OCI-LY3 (cell line): ENCODE data around the gene ERAS.

Experiments
- H2AFZ ChIP-seq: fragments of 200-600, 300-600 bp; shearing (Covaris generic); 2 replicates; pipeline ENCODE4 v1.6.0; 2014; ENCODE audit warnings: antibody characterized with exemption, low read depth, low read length
- H3K27ac ChIP-seq: fragments of 200-600, 300-600 bp; sonication (generic); 2 replicates; pipeline ENCODE4 v1.5.1; 2014; ENCODE audit warnings: mild to moderate bottlenecking, low read length, moderate library complexity, mixed read lengths
- H3K27me3 ChIP-seq: fragments of 200-600, 300-600 bp; sonication (generic); 2 replicates; pipeline ENCODE4 v1.6.1; 2014; ENCODE audit warnings: low read depth, low read length, mixed read lengths
- H3K36me3 ChIP-seq: fragments of 200-600, 300-600 bp; sonication (generic); replicated peaks from 2 replicates; pipeline ENCODE3; 2014; ENCODE audit warnings: low read depth, low read length, mixed read lengths
- H3K4me1 ChIP-seq: fragments of 300-600, 200-600 bp; sonication (generic); 2 replicates; pipeline ENCODE4 v1.6.1; 2014; ENCODE audit warnings: low read length, mixed read lengths
- H3K4me2 ChIP-seq: fragments of 200-600, 300-600 bp; sonication (generic); 2 replicates; pipeline ENCODE4 v1.6.1; 2014; ENCODE audit warnings: low read length, mixed read lengths
- H3K4me3 ChIP-seq: fragments of 300-600, 200-600 bp; sonication (generic); 2 replicates; pipeline ENCODE4 v1.5.1; 2014; ENCODE audit warnings: antibody characterized with exemption, mild to moderate bottlenecking, low read length, moderate library complexity
- H3K79me2 ChIP-seq: fragments of 300-600, 200-600 bp; shearing (Covaris generic); 2 replicates; pipeline ENCODE4 v1.6.1; 2014; ENCODE audit warnings: mild to moderate bottlenecking, low read length, mixed read lengths
- H3K9ac ChIP-seq: fragments of 300-600, 200-600 bp; shearing (Covaris generic); 2 replicates; pipeline ENCODE4 v1.6.0; 2014; ENCODE audit warnings: mild to moderate bottlenecking, low read length, moderate library complexity
- H3K9me3 ChIP-seq: fragments of 200-600, 300-600 bp; shearing (Covaris generic); 2 replicates; pipeline ENCODE4 v1.6.1; 2014; ENCODE audit warnings: low read length, mixed read lengths; ENCODE audit not compliant: insufficient read depth
- H4K20me1 ChIP-seq: fragments of 200-600, 300-600 bp; sonication (generic); 2 replicates; pipeline ENCODE4 v1.6.1; 2016; ENCODE audit warnings: low read length, mixed read lengths; ENCODE audit not compliant: insufficient read depth
- EZH2phosphoT487 ChIP-seq: fragments of 200-600 bp; shearing (Covaris generic); IDR thresholded peaks from 2 replicates; pipeline ENCODE4 v1.6.1; 2018; ENCODE audit warnings: antibody characterized with exemption, mixed run types, low read depth
- TF ChIP-seq, protein P1 (sequence below): fragments of 200-600, 300-600 bp; sonication (generic); IDR thresholded peaks from 2 replicates; pipeline ENCODE4 v1.5.1; 2014; ENCODE audit warnings: antibody characterized with exemption, low read length, low read depth

The ERAS gene

DNA sequence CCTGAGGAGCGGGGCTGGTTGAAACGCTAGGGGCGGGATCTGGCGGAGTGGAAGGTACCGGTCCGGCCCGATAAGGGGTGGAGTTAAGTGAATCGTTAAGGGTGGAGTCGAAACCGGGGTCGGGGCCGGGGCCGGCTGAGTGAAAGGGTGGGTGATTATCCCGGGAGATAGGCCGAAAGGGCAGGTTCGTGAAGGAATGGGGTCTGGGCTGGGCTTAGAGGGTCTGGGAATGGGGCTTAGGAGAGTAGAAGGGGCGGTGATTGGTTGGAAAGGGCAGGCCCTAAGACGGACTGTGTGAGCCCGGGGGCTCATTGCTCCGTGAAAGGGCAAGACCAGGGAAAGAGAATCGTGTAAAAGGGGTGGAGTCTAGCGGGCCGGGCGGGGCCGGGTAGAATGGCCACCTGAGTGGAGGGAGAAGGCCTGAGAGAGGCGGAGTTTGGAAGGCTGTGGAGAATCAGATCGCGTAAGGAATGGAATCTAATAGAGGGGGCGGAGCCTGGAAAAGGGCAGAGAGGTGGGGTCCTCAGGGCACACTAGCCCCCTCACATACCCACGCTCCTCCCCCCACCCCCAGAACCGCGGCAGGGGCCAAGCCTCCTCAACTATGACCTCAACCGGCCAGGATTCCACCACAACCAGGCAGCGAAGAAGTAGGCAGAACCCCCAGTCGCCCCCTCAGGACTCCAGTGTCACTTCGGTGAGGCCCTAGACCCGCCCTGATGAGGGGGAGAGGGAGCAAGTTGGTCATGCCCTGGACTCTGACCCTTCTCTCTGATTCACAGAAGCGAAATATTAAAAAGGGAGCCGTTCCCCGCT lies 24.0 kb upstream of the ERAS start:
- H3K4me1 ChIP-seq, result peaks cover 11% of the 10 kb centered on the region
- H2AFZ ChIP-seq, result peak overlapping the region; percentile 63; the same call in 1 of the 2 replicates
- H3K27ac ChIP-seq, result peak overlapping the region; percentile 92
- H3K36me3 ChIP-seq, result no peaks in the 10 kb centered on the region
- H3K27me3 ChIP-seq, result no peaks in the 10 kb centered on the region
- H3K79me2 ChIP-seq, result peaks cover 9% of the 10 kb centered on the region; the same call in 1 of the 2 replicates
- peak overlapping the region; percentile 89 for H3K4me3 ChIP-seq
- H3K9ac ChIP-seq, result peak overlapping the region; percentile 98
- no peaks in the 10 kb centered on the region for H4K20me1 ChIP-seq
- TF ChIP-seq, protein P1, sequence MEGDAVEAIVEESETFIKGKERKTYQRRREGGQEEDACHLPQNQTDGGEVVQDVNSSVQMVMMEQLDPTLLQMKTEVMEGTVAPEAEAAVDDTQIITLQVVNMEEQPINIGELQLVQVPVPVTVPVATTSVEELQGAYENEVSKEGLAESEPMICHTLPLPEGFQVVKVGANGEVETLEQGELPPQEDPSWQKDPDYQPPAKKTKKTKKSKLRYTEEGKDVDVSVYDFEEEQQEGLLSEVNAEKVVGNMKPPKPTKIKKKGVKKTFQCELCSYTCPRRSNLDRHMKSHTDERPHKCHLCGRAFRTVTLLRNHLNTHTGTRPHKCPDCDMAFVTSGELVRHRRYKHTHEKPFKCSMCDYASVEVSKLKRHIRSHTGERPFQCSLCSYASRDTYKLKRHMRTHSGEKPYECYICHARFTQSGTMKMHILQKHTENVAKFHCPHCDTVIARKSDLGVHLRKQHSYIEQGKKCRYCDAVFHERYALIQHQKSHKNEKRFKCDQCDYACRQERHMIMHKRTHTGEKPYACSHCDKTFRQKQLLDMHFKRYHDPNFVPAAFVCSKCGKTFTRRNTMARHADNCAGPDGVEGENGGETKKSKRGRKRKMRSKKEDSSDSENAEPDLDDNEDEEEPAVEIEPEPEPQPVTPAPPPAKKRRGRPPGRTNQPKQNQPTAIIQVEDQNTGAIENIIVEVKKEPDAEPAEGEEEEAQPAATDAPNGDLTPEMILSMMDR, result no peak
- TF ChIP-seq EZH2phosphoT487, result no peak
- no peaks in the 10 kb centered on the region for H3K9me3 ChIP-seq
- peak overlapping the region; percentile 80 for H3K4me2 ChIP-seq

DNA sequence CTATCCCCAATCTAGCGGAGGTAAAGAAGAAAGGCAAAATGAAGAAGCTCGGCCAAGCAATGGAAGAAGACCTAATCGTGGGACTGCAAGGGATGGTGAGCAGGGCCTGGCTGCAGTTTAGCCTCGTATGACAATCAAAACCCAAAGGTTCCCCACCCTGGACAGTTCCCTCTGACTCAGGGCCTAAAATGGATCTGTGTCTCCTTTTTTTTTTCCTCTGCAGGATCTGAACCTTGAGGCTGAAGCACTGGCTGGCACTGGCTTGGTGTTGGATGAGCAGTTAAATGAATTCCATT lies 23.5 kb upstream of the ERAS start:
- no peaks in the 10 kb centered on the region for H3K9me3 ChIP-seq
- peaks cover 11% of the 10 kb centered on the region for H3K4me1 ChIP-seq
- H3K4me2 ChIP-seq, result peak overlapping the region; percentile 80
- no peak overlapping the region for H2AFZ ChIP-seq
- peak overlapping the region; percentile 92 for H3K27ac ChIP-seq
- no peaks in the 10 kb centered on the region for H3K36me3 ChIP-seq
- H3K9ac ChIP-seq, result peak overlapping the region; percentile 98
- peak overlapping the region; percentile 89 for H3K4me3 ChIP-seq
- no peaks in the 10 kb centered on the region for H4K20me1 ChIP-seq
- TF ChIP-seq, protein P1, result no peak
- no peak for TF ChIP-seq EZH2phosphoT487
- H3K27me3 ChIP-seq, result no peaks in the 10 kb centered on the region
- H3K79me2 ChIP-seq, result peaks cover 9% of the 10 kb centered on the region; the same call in 1 of the 2 replicates

DNA sequence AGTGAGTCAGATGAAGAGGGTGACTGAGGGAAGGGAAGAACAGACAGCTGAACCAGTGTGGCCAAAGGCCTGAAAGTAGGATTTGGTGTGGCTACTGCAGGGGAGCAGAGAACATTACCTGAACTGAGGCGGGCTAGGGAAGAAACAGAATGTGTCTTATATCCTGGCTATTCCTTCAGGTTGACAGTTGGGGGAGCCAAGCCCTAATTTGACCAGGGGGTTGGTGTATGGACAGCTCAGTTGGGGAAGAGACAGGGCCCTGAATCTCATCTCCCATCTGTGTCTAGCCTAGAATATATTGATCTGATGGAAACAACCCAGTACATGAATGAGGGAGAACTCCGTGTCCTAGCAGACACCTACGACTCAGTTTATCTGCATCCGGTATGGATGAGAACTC lies 20.2 kb upstream of the ERAS start:
- H3K4me2 ChIP-seq, result no peak overlapping the region
- H4K20me1 ChIP-seq, result no peaks in the 10 kb centered on the region
- no peaks in the 10 kb centered on the region for H3K27me3 ChIP-seq
- no peak overlapping the region for H2AFZ ChIP-seq
- no peak overlapping the region for H3K9ac ChIP-seq
- H3K36me3 ChIP-seq, result no peaks in the 10 kb centered on the region
- TF ChIP-seq, protein P1, result 0 out of 2 replicates have a peak, but pooled peaks have one; percentile 11
- no peak for TF ChIP-seq EZH2phosphoT487
- H3K9me3 ChIP-seq, result no peaks in the 10 kb centered on the region
- no peak overlapping the region for H3K4me3 ChIP-seq
- H3K27ac ChIP-seq, result no peak overlapping the region
- peaks cover 6% of the 10 kb centered on the region for H3K4me1 ChIP-seq
- peaks cover 6% of the 10 kb centered on the region; the same call in 1 of the 2 replicates for H3K79me2 ChIP-seq

DNA sequence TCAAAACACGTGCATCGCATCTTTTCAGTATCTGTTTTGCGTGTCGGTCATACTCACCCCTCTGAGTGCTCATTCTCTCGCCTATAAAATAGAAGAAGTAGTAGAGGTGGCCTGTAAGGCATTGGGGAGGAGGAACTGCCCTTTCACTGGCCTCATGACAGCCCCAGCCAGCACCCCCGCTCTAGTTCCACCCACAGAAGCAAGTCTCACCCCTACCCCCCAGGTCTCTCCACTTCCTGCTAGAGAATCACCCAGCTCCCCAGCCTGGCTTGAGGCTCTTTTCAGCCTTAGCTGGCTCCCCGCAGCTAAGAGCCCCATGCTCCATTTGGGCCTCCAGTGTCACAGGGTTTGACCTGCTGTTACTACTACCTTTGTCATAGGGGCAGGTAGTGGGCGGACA lies 12.7 kb upstream of the ERAS start:
- Histone ChIP-seq H3K9ac (no peak overlapping the region), H3K27me3 (no peaks in the 10 kb centered on the region), H3K9me3 (no peaks in the 10 kb centered on the region), H2AFZ (no peak overlapping the region), H3K79me2 (no peaks in the 10 kb centered on the region), H4K20me1 (no peaks in the 10 kb centered on the region), H3K4me1 (no peaks in the 10 kb centered on the region), H3K4me2 (no peak overlapping the region), H3K36me3 (no peaks in the 10 kb centered on the region), H3K4me3 (no peak overlapping the region), H3K27ac (no peak overlapping the region)
- TF ChIP-seq, protein P1, result no peak
- no peak for TF ChIP-seq EZH2phosphoT487
